CD8-positive, alpha-beta memory T cell (primary cell): ENCODE data around the gene SEC23B. TPM values are rescaled to one million over a fixed set of nuclear protein-coding genes. Genes with fewer than 3 reads are reported as not detected.

Source experiments
- CTCF ChIA-PET: fragments of 350-600 bp; sonication (Branson Sonifier 250); formaldehyde crosslinking; loops from one replicate; lab custom pipeline; 2021; ENCODE audit warnings: antibody characterized with exemption; lab: Charles Lee
- POLR2A ChIA-PET: fragments of 350-600 bp; sonication (Branson Sonifier 250); formaldehyde crosslinking; loops from one replicate; lab custom pipeline; 2021; ENCODE audit warnings: antibody characterized with exemption; lab: Charles Lee
- DNase-seq, 5 donors: peaks; one replicate each; pipeline versions ENCODE4 v3.0.0 to v3.0.0-alpha.2; 2020 to 2022; ENCODE audit warnings: mixed read lengths in 1 of 5
- H3K27ac ChIP-seq: one replicate; pipeline ENCODE4 v1.7.0; 2013; ENCODE audit warnings: low read depth, mild to moderate bottlenecking, low read length, moderate library complexity
- H3K27me3 ChIP-seq: 2 replicates; pipeline ENCODE4 v1.7.0; 2013; ENCODE audit warnings: low read length, mild to moderate bottlenecking; ENCODE audit not compliant: insufficient read depth, poor library complexity, severe bottlenecking
- H3K36me3 ChIP-seq: 2 replicates; pipeline ENCODE4 v1.7.0; 2013; ENCODE audit warnings: mild to moderate bottlenecking, low read length, moderate library complexity; ENCODE audit not compliant: insufficient read depth
- H3K4me1 ChIP-seq: 2 replicates; pipeline ENCODE4 v1.7.0; 2013; ENCODE audit warnings: mild to moderate bottlenecking, low read length, moderate library complexity; ENCODE audit not compliant: insufficient read depth
- H3K4me3 ChIP-seq: 2 replicates; pipeline ENCODE4 v1.7.0; 2013; ENCODE audit warnings: mild to moderate bottlenecking, low read length
- H3K9me3 ChIP-seq: 2 replicates; pipeline ENCODE4 v1.7.0; 2013; ENCODE audit warnings: mild to moderate bottlenecking, low read length
- H3K27ac Mint-ChIP-seq, 8 donors: one replicate each; pipeline ENCODE4 v1.8.0; 2020 to 2021; ENCODE audit warnings: mixed read lengths in 8 of 8, mild to moderate bottlenecking in 6 of 8, inconsistent platforms in 3 of 8, moderate library complexity in 3 of 8
- H3K27me3 Mint-ChIP-seq, 2 donors: one replicate each; pipeline ENCODE4 v1.8.0; 2020 to 2021; ENCODE audit warnings: mixed read lengths in 2 of 2, mild to moderate bottlenecking in 1 of 2, moderate library complexity in 1 of 2
- H3K36me3 Mint-ChIP-seq, 3 donors: one replicate each; pipeline ENCODE4 v1.8.0; 2020 to 2021; ENCODE audit warnings: mixed read lengths in 3 of 3, inconsistent platforms in 1 of 3, mild to moderate bottlenecking in 1 of 3
- H3K4me1 Mint-ChIP-seq, 3 donors: one replicate each; pipeline ENCODE4 v1.8.0; 2020 to 2021; ENCODE audit warnings: mixed read lengths in 3 of 3, inconsistent platforms in 1 of 3, mild to moderate bottlenecking in 1 of 3
- H3K4me3 Mint-ChIP-seq, 7 donors: one replicate each; pipeline ENCODE4 v1.8.0; 2020 to 2021; ENCODE audit warnings: mixed read lengths in 7 of 7, mild to moderate bottlenecking in 6 of 7, moderate library complexity in 4 of 7, inconsistent platforms in 2 of 7
- H3K9me3 Mint-ChIP-seq, 5 donors: one replicate each; pipeline ENCODE4 v1.8.0; 2020 to 2022; ENCODE audit warnings: mixed read lengths in 5 of 5, mild to moderate bottlenecking in 3 of 5, moderate library complexity in 2 of 5, inconsistent platforms in 1 of 5
- polyA plus RNA-seq: library from polyadenylated mRNA; unstranded; fragments of 300-500 nt; fragmentation: Illumina TruSeq; gene quantifications from one replicate; pipeline ENCODE4 v1.2.3, GENCODE V29; 2021
- total RNA-seq, 2 experiments: library from RNA; stranded (reverse); gene quantifications; one replicate each; pipeline ENCODE4 v1.2.3, GENCODE V29; 2021

SEC23B gene
- total and polyA plus RNA-seq, 3 experiments from 2014 or later, result 51.1 to 105 (median 103) TPM

- Mint-ChIP-seq H3K36me3 (peaks cover 0 to 36% (median 7%) of the 10 kb centered on the region in 3 donors), H3K27ac (peak overlapping the region in 5 of 8 donors; percentile 1 to 56 (median 32)), H3K4me1 (peaks cover 17 to 25% (median 22%) of the 10 kb centered on the region in 3 donors), H3K27me3 (no peaks in the 10 kb centered on the region), H3K4me3 (no peak overlapping the region), H3K9me3 (no peaks in the 10 kb centered on the region)
- Histone ChIP-seq H3K4me1 (peaks cover 15% of the 10 kb centered on the region), H3K36me3 (peaks cover 6% of the 10 kb centered on the region), H3K27ac (no peak overlapping the region), H3K4me3 (no peak overlapping the region), H3K9me3 (no peaks in the 10 kb centered on the region), H3K27me3 (no peaks in the 10 kb centered on the region)
- no peak for DNase-seq
- ChIA-PET CTCF (no interaction called here), POLR2A (no interaction called here)
Observed at GRCh38 chr20:18571009-18571408, 63.3 kb downstream of the SEC23B start.

- H3K4me1 Mint-ChIP-seq, result peaks cover 15 to 22% (median 20%) of the 10 kb centered on the region in 3 donors
- no peak for DNase-seq
- H3K27me3 Mint-ChIP-seq, result no peaks in the 10 kb centered on the region
- H3K27ac Mint-ChIP-seq, result peak overlapping the region in 3 of 8 donors; percentile 17 to 58 (median 26)
- no peaks in the 10 kb centered on the region for H3K9me3 Mint-ChIP-seq
- peaks cover 6% of the 10 kb centered on the region for H3K36me3 ChIP-seq
- no peak overlapping the region for H3K4me3 ChIP-seq
- H3K27ac ChIP-seq, result no peak overlapping the region
- H3K9me3 ChIP-seq, result no peaks in the 10 kb centered on the region
- H3K27me3 ChIP-seq, result no peaks in the 10 kb centered on the region
- H3K36me3 Mint-ChIP-seq, result peaks cover 0 to 36% (median 7%) of the 10 kb centered on the region in 3 donors
- CTCF ChIA-PET, result no interaction called here
- POLR2A ChIA-PET, result interaction anchor here (0.6 kb wide), 2 partner anchors 15 to 72 kb away, joined by 5 to 6 read pairs; no protein-coding TSS in a partner anchor
- H3K4me1 ChIP-seq, result peaks cover 11% of the 10 kb centered on the region
- H3K4me3 Mint-ChIP-seq, result peak overlapping the region in 1 of 7 donors; percentile 24
Observed at GRCh38 chr20:18571578-18571977, 63.8 kb downstream of the SEC23B start.

GRCh38 chr20:18577942-18578341 is 70.2 kb downstream of the SEC23B start:
- peaks cover 3% of the 10 kb centered on the region for H3K27me3 ChIP-seq
- H3K27me3 Mint-ChIP-seq, result peaks cover 0 to 2% of the 10 kb centered on the region in 2 donors
- ChIA-PET POLR2A (no interaction called here), CTCF (interaction anchor here (0.7 kb wide), 1 partner anchor 45 kb away, joined by 3 read pairs; no protein-coding TSS in a partner anchor)
- no peaks in the 10 kb centered on the region for H3K9me3 ChIP-seq
- no peaks in the 10 kb centered on the region for H3K36me3 Mint-ChIP-seq
- H3K27ac ChIP-seq, result no peak overlapping the region
- H3K36me3 ChIP-seq, result no peaks in the 10 kb centered on the region
- no peaks in the 10 kb centered on the region for H3K4me1 Mint-ChIP-seq
- no peak overlapping the region for H3K27ac Mint-ChIP-seq
- DNase-seq, result no peak
- H3K4me3 ChIP-seq, result no peak overlapping the region
- no peak overlapping the region for H3K4me3 Mint-ChIP-seq
- H3K4me1 ChIP-seq, result no peaks in the 10 kb centered on the region
- H3K9me3 Mint-ChIP-seq, result no peaks in the 10 kb centered on the region

DNA sequence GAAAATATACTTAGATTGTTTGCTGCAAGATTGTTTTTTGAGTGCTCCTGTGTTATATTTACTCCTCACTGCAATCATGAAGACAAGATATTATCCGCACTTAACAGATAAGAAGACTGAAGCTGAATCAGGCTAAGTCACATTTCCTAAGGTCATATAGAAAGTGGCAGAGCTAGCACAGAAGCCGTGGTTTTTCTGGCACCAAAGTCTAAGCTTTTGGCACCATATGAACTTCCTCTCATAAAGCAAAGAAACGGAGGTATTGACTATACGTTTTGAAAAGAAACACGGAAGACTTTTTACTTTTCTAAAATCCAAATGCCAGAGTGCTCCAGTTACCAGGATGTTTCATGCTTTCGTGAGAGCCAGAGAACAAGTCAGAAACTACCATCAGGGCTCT is 70.8 kb downstream of the SEC23B start:
- ChIA-PET POLR2A (no interaction called here), CTCF (no interaction called here)
- no peaks in the 10 kb centered on the region for H3K9me3 ChIP-seq
- peaks cover 3% of the 10 kb centered on the region for H3K27me3 ChIP-seq
- no peaks in the 10 kb centered on the region for H3K9me3 Mint-ChIP-seq
- no peak overlapping the region for H3K4me3 Mint-ChIP-seq
- no peak for DNase-seq
- no peak overlapping the region for H3K27ac Mint-ChIP-seq
- H3K4me1 Mint-ChIP-seq, result no peaks in the 10 kb centered on the region
- no peaks in the 10 kb centered on the region for H3K36me3 Mint-ChIP-seq
- no peaks in the 10 kb centered on the region for H3K36me3 ChIP-seq
- no peak overlapping the region for H3K4me3 ChIP-seq
- peaks cover 1 to 2% of the 10 kb centered on the region in 2 donors for H3K27me3 Mint-ChIP-seq
- no peak overlapping the region for H3K27ac ChIP-seq
- H3K4me1 ChIP-seq, result no peaks in the 10 kb centered on the region

DNA sequence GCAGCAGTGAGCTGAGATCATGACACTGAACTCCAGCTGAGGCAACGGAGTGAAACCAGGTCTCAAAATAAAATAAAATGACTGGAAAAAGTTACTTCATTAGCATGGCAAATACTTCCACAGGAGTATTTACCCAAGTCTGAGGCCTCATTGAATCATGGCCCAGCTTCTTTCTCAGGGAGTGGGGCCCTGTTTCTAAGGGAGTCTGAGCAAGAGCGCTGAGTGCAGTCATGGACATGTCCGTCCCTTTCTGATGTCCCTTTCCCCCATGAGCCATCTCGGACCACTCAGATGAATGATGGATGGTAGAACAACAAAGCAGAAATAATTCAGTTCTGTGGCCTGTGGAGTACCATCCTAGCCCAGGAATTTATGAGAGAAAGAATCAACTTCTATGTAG is 72.3 kb downstream of the SEC23B start:
- Histone ChIP-seq H3K27ac (no peak overlapping the region), H3K9me3 (no peaks in the 10 kb centered on the region), H3K4me3 (no peak overlapping the region), H3K27me3 (peaks cover 3% of the 10 kb centered on the region), H3K36me3 (no peaks in the 10 kb centered on the region), H3K4me1 (no peaks in the 10 kb centered on the region)
- ChIA-PET CTCF (no interaction called here), POLR2A (no interaction called here)
- Mint-ChIP-seq H3K36me3 (no peaks in the 10 kb centered on the region), H3K4me1 (no peaks in the 10 kb centered on the region), H3K4me3 (no peak overlapping the region), H3K27me3 (peaks cover 2 to 8% of the 10 kb centered on the region in 2 donors), H3K9me3 (no peaks in the 10 kb centered on the region), H3K27ac (no peak overlapping the region)
- no peak for DNase-seq

GRCh38 chr20:18585134-18585533 is 77.4 kb downstream of the SEC23B start:
- H3K27me3 ChIP-seq, result peaks cover 3% of the 10 kb centered on the region
- peaks cover 13% of the 10 kb centered on the region for H3K4me1 ChIP-seq
- Mint-ChIP-seq H3K4me3 (peak overlapping the region in 1 of 7 donors; percentile 41), H3K9me3 (no peaks in the 10 kb centered on the region), H3K4me1 (peaks cover 23 to 30% (median 27%) of the 10 kb centered on the region in 3 donors), H3K27me3 (peaks cover 2 to 11% of the 10 kb centered on the region in 2 donors), H3K27ac (peak overlapping the region in 1 of 8 donors; percentile 29), H3K36me3 (peaks cover 0 to 7% (median 0%) of the 10 kb centered on the region in 3 donors)
- no peak overlapping the region for H3K4me3 ChIP-seq
- H3K9me3 ChIP-seq, result no peaks in the 10 kb centered on the region
- H3K36me3 ChIP-seq, result no peaks in the 10 kb centered on the region
- no peak for DNase-seq
- POLR2A ChIA-PET, result no interaction called here
- H3K27ac ChIP-seq, result no peak overlapping the region
- CTCF ChIA-PET, result interaction anchor here (0.8 kb wide), 1 partner anchor 78 kb away, joined by 3 read pairs; no protein-coding TSS in a partner anchor

DNA sequence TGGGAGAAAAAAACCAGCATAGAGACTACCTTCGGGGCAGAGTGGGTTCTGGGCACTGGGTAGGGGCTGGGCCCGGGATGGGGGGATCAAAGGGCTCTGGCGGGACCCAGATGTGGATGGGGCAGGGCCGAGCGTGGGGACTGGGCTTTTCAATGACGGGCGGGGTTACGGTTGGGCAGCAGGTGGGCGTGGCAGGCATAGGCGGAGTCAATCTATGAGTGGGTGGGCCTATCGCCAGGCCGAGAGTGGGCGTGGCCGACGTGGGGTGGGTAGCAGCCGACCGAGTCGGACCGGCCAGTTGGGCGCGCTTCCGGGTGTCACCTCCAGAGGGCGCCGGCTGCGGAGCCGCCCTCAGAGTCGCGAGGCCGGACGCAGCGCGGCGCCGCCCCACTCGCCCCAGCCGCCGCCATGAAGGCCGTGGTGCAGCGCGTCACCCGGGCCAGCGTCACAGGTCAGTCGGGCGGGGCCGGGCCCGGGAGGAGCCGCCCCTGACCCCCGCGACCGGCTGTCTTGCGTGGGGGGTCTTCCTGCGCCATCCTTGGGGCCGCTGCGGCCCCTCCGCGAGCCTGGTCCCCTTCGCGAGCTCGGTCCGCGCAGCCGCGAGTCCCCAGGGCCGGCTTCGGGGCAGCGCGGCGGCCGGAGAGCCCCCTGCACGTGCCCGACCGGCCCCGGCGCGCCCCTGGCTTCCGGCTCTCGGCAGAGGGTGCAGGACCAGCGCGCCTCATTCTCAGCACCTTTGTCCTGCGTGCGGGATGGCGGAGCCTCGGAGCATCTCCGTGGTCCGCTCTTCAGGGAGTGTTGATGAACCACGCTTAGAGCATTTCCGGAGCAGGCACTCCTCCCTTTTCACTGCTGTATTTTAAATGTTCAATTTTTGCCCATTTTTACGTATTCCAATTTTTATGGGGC is 80.2 kb downstream of the SEC23B start, which contains the start of gene DTD1:
TSS of gene DTD1 (plus strand) at position 390 of the 909 bp plus-strand sequence. CDS start at position 409, 19 bp downstream.
- H3K9me3 ChIP-seq, result no peaks in the 10 kb centered on the region
- H3K27me3 ChIP-seq, result no peaks in the 10 kb centered on the region
- peaks cover 0 to 7% (median 0%) of the 10 kb centered on the region in 3 donors for H3K36me3 Mint-ChIP-seq
- H3K4me1 ChIP-seq, result peaks cover 13% of the 10 kb centered on the region
- peak; percentile 55 to 83 (median 74) for DNase-seq
- CTCF ChIA-PET, result interaction anchor here (0.6 to 2.0 kb wide), 4 partner anchors 9 to 1429 kb away, joined by 3 to 7 read pairs (median 4); partner anchors contain the start of genes NAA20, SEC23B and SMIM26
- peaks cover 24 to 46% (median 34%) of the 10 kb centered on the region in 3 donors for H3K4me1 Mint-ChIP-seq
- peak within 1 kb of the TSS; percentile 72 to 99 (median 94) for H3K27ac Mint-ChIP-seq
- H3K9me3 Mint-ChIP-seq, result no peaks in the 10 kb centered on the region
- POLR2A ChIA-PET, result interaction anchor here (0.9 kb wide), 1 partner anchor 81 kb away, joined by 4 read pairs; the partner anchor contains the start of gene SEC23B
- peak within 1 kb of the TSS; percentile 92 to 99 (median 93) for H3K4me3 Mint-ChIP-seq
- H3K27ac ChIP-seq, result peak within 1 kb of the TSS; percentile 86
- peaks cover 0 to 11% of the 10 kb centered on the region in 2 donors for H3K27me3 Mint-ChIP-seq
- H3K4me3 ChIP-seq, result peak within 1 kb of the TSS; percentile 70
- no peaks in the 10 kb centered on the region for H3K36me3 ChIP-seq
